ENCODE data around the gene PSTK.

PSTK gene

DNA sequence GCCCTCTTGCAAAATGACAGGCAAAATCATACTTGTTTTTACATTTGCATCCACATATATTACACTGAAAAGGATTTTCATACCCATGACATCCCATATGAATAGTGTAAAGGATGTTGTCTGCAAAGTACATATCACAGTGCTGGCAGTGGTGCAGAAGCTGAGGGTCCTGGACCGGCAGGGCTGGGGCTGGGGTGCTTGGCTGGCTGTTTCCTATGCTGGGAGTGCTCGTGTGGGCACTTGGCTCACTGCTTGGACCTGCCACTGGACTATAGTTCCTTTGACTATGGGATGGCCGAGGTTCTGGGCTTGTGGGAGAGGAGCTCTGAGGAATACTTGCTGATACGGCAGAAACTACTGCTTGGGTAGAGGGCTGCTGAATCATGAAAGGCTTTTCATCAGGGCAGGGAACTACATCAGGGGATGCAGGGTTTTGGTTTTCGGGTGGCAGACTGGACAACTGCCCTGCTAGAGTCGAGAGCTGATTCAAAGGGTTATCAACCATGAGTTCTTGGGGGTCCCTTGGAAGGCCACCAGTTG, 13.7 kb downstream of the PSTK start:
- H3K27me3 ChIP-seq (ENCODE audit: low read depth, low read length), result no peaks in the 10 kb centered on the region
- no peak overlapping the region for H3K27ac ChIP-seq (ENCODE audit: low read length)
- H3K4me3 ChIP-seq (ENCODE audit: low read depth in 1 of 2, low read length in 2 of 2), result no peak overlapping the region
- no peaks in the 10 kb centered on the region for H3K9me3 ChIP-seq (ENCODE audit: control insufficient read depth in 1 of 2, low read length in 2 of 2)
- H3K36me3 ChIP-seq (ENCODE audit: control insufficient read depth in 1 of 2, insufficient read depth in 2 of 2, low read length in 2 of 2), result peaks cover 23 to 42% of the 10 kb centered on the region in 2 donors
- peaks cover 0 to under 1% of the 10 kb centered on the region in 2 donors for H3K4me1 ChIP-seq (ENCODE audit: control insufficient read depth in 1 of 2, insufficient read depth in 2 of 2, low read length in 2 of 2)

DNA sequence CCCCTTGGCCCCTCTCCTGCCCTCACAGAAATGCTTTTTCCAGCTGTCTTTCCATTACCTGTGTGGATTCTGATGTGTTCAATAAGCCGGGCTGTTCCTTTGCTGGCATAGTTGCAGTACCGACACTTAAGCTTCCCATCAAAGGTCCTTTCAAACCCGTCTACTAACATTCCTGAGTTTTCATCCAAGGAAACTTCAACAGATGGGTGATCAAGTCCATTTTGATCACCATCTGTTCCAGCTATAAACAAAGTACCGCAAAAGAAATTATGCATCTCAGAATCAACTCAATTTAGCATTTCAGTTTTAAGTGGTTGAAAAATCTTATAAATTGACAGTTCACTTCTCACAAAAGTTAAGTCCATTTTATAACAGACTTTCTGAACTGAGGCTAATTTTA, 15.7 kb downstream of the PSTK start:
- Histone ChIP-seq H3K36me3 (ENCODE audit: control insufficient read depth in 1 of 2, insufficient read depth in 2 of 2, low read length in 2 of 2) (peaks cover 23 to 42% of the 10 kb centered on the region in 2 donors), H3K4me3 (ENCODE audit: low read depth in 1 of 2, low read length in 2 of 2) (no peak overlapping the region), H3K4me1 (ENCODE audit: control insufficient read depth in 1 of 2, insufficient read depth in 2 of 2, low read length in 2 of 2) (peaks cover 0 to 16% of the 10 kb centered on the region in 2 donors), H3K27ac (ENCODE audit: low read length) (no peak overlapping the region), H3K9me3 (ENCODE audit: control insufficient read depth in 1 of 2, low read length in 2 of 2) (no peaks in the 10 kb centered on the region), H3K27me3 (ENCODE audit: low read depth, low read length) (no peaks in the 10 kb centered on the region)

DNA sequence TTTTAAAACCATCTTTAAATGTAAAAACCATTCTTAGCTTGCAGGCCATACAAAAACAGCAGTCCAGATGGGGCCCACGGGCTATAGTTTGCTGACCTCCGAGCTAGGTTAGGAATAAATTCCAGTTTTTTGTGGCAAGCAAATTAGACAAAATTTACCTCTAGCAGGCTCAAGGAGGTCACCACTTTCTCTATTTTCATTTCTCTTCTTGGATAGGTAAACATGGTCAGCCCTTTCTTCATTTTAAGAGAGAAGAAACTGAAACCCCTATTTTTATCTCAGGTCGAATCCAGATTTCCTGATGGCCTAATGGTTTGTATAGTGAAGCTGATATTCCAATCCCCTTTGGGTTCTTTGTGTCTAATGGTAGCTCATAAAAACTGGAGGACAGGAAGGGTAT, 17.7 kb downstream of the PSTK start:
- H3K27me3 ChIP-seq (ENCODE audit: low read depth, low read length), result no peaks in the 10 kb centered on the region
- H3K4me1 ChIP-seq (ENCODE audit: control insufficient read depth in 1 of 2, insufficient read depth in 2 of 2, low read length in 2 of 2), result peaks cover 0 to 16% of the 10 kb centered on the region in 2 donors
- peaks cover 17 to 32% of the 10 kb centered on the region in 2 donors for H3K36me3 ChIP-seq (ENCODE audit: control insufficient read depth in 1 of 2, insufficient read depth in 2 of 2, low read length in 2 of 2)
- no peak overlapping the region for H3K27ac ChIP-seq (ENCODE audit: low read length)
- no peaks in the 10 kb centered on the region for H3K9me3 ChIP-seq (ENCODE audit: control insufficient read depth in 1 of 2, low read length in 2 of 2)
- no peak overlapping the region for H3K4me3 ChIP-seq (ENCODE audit: low read depth in 1 of 2, low read length in 2 of 2)

DNA sequence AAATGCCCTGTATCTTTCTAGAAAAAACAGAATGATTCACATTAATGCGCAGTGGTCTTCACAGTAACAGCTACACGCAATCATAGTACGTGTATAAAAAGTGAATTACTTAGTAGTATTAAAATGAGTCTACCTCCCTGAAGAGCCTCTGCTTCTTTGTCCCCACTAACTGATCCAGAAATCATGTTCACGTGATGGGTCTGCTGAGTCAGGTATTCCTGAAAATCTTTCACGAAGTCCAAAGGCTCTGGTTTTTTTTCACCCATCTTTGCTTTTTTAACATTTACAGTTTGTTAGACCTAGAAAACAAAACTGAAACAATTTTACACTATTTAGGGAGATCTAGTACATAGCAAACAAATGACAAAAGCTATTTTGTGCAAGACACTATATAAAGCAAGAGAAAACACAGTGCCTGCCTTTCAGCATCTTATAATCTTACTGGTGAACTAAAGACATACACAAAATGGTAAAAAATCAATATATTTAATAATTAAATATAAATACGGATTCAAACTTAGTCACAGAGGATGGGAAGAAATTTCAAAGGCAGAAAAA, 18.2 kb downstream of the PSTK start:
- Histone ChIP-seq H3K27me3 (ENCODE audit: low read depth, low read length) (no peaks in the 10 kb centered on the region), H3K36me3 (ENCODE audit: control insufficient read depth in 1 of 2, insufficient read depth in 2 of 2, low read length in 2 of 2) (peaks cover 17 to 32% of the 10 kb centered on the region in 2 donors), H3K4me3 (ENCODE audit: low read depth in 1 of 2, low read length in 2 of 2) (no peak overlapping the region), H3K4me1 (ENCODE audit: control insufficient read depth in 1 of 2, insufficient read depth in 2 of 2, low read length in 2 of 2) (peaks cover 0 to 16% of the 10 kb centered on the region in 2 donors), H3K9me3 (ENCODE audit: control insufficient read depth in 1 of 2, low read length in 2 of 2) (no peaks in the 10 kb centered on the region), H3K27ac (ENCODE audit: low read length) (no peak overlapping the region)

DNA sequence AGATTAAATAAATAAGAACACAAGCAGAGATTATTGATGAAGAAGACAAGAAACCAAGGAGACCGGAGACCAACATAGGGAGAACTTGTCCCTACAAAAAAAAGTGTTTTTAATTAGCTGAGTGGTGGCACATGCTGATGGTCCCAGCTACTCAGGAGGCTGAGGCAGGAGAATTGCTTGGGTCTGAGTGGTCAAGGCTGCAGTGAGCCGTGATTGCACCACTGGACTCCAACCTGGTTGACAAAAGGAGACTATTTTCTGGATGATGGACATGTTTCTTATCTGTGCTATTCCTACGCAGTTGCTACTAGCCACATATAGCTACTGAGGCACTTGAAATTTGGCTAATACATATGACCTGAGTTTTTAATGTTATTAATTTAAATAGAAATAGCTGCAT, 18.7 kb downstream of the PSTK start:
- Histone ChIP-seq H3K9me3 (ENCODE audit: control insufficient read depth in 1 of 2, low read length in 2 of 2) (no peaks in the 10 kb centered on the region), H3K4me1 (ENCODE audit: control insufficient read depth in 1 of 2, insufficient read depth in 2 of 2, low read length in 2 of 2) (peaks cover 0 to 19% of the 10 kb centered on the region in 2 donors), H3K27me3 (ENCODE audit: low read depth, low read length) (no peaks in the 10 kb centered on the region), H3K4me3 (ENCODE audit: low read depth in 1 of 2, low read length in 2 of 2) (no peak overlapping the region), H3K27ac (ENCODE audit: low read length) (no peak overlapping the region), H3K36me3 (ENCODE audit: control insufficient read depth in 1 of 2, insufficient read depth in 2 of 2, low read length in 2 of 2) (peaks cover 13 to 28% of the 10 kb centered on the region in 2 donors)

DNA sequence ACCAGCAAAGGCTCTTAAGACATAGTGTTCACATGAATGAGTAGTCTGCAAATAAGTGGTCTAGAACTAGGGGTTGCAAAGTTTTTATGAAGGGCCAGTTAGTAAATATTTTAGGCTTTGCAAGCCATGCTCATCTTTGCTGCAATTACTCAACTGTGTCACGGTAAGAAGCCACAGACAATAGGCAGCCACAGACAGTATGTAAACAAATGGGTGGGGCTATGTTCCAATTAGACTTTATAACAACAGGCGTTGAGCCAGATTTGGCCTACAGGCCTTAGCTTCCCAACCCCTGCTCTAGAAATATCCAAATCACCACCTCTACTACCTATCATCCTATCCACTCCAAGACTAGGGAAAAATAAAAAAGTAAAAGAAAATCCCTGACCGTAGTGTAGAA, 19.1 kb downstream of the PSTK start:
- Histone ChIP-seq H3K4me1 (ENCODE audit: control insufficient read depth in 1 of 2, insufficient read depth in 2 of 2, low read length in 2 of 2) (peaks cover 0 to 23% of the 10 kb centered on the region in 2 donors), H3K4me3 (ENCODE audit: low read depth in 1 of 2, low read length in 2 of 2) (no peak overlapping the region), H3K27me3 (ENCODE audit: low read depth, low read length) (no peaks in the 10 kb centered on the region), H3K27ac (ENCODE audit: low read length) (no peak overlapping the region), H3K9me3 (ENCODE audit: control insufficient read depth in 1 of 2, low read length in 2 of 2) (no peaks in the 10 kb centered on the region), H3K36me3 (ENCODE audit: control insufficient read depth in 1 of 2, insufficient read depth in 2 of 2, low read length in 2 of 2) (peaks cover 9 to 24% of the 10 kb centered on the region in 2 donors)

DNA sequence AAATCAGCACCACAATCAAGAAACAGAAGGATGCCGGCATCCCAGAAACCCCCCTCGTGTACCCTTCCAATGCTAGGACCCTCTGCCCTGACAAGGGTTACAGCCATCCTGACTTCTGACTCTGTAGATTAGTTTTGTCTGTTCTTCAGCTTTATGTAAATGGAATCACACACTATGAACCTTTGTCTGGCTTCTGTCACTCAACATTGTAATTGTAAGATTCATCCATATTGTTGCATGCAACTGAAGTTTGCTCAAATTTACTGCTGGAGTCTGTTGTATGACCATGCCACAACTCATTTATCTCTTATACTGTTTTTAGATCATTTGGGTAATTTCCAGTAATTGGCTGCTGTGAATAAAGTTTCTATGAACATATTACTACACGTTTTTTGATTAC, 20.0 kb downstream of the PSTK start:
- H3K36me3 ChIP-seq (ENCODE audit: control insufficient read depth in 1 of 2, insufficient read depth in 2 of 2, low read length in 2 of 2), result peaks cover 3 to 16% of the 10 kb centered on the region in 2 donors
- H3K27ac ChIP-seq (ENCODE audit: low read length), result no peak overlapping the region
- H3K4me1 ChIP-seq (ENCODE audit: control insufficient read depth in 1 of 2, insufficient read depth in 2 of 2, low read length in 2 of 2), result peaks cover 0 to 28% of the 10 kb centered on the region in 2 donors
- H3K9me3 ChIP-seq (ENCODE audit: control insufficient read depth in 1 of 2, low read length in 2 of 2), result no peaks in the 10 kb centered on the region
- H3K4me3 ChIP-seq (ENCODE audit: low read depth in 1 of 2, low read length in 2 of 2), result no peak overlapping the region
- no peaks in the 10 kb centered on the region for H3K27me3 ChIP-seq (ENCODE audit: low read depth, low read length)

DNA sequence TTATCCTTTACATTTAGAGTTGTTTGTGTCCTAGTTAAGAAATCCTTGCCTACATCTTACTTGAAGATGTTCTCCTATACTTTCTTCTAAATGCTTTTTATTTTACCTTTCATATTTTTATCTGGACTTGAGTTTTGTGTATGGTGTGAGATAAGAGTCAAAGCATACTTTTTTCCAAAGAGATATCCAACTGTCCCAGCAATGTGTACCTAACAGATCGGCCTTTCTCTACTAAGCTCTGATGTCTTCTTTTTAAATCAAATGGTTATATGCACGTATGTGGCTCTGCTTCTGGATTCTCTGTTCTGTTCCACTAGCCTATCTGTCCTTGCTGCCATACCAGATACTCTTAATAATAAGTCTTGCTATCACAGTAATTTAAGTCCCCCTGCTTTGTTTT, 21.2 kb downstream of the PSTK start:
- Histone ChIP-seq H3K9me3 (ENCODE audit: control insufficient read depth in 1 of 2, low read length in 2 of 2) (no peaks in the 10 kb centered on the region), H3K4me3 (ENCODE audit: low read depth in 1 of 2, low read length in 2 of 2) (no peak overlapping the region), H3K36me3 (ENCODE audit: control insufficient read depth in 1 of 2, insufficient read depth in 2 of 2, low read length in 2 of 2) (peaks cover 0 to 4% of the 10 kb centered on the region in 2 donors), H3K27ac (ENCODE audit: low read length) (no peak overlapping the region), H3K4me1 (ENCODE audit: control insufficient read depth in 1 of 2, insufficient read depth in 2 of 2, low read length in 2 of 2) (peaks cover 0 to 36% of the 10 kb centered on the region in 2 donors), H3K27me3 (ENCODE audit: low read depth, low read length) (no peaks in the 10 kb centered on the region)

DNA sequence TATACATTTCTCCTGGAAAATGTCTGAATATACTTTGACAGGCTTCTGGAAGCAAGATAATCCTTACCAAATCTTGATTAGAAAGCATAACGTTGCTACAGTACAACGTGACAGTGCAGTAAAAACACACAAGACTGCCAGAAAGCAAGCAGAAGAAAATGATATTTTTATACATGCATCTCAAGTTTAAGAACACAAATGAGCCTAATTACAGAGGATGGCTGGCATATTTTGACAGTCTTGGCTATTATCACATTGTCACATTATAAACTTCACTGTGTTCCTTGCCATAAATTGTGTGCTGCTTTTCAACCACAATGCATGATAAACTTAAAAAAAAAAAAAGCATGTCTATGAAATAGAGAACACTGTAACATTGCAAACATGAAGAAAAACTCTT, 24.1 kb downstream of the PSTK start:
- no peaks in the 10 kb centered on the region for H3K27me3 ChIP-seq (ENCODE audit: low read depth, low read length)
- no peaks in the 10 kb centered on the region for H3K36me3 ChIP-seq (ENCODE audit: control insufficient read depth in 1 of 2, insufficient read depth in 2 of 2, low read length in 2 of 2)
- no peaks in the 10 kb centered on the region for H3K9me3 ChIP-seq (ENCODE audit: control insufficient read depth in 1 of 2, low read length in 2 of 2)
- H3K4me3 ChIP-seq (ENCODE audit: low read depth in 1 of 2, low read length in 2 of 2), result no peak overlapping the region
- H3K4me1 ChIP-seq (ENCODE audit: control insufficient read depth in 1 of 2, insufficient read depth in 2 of 2, low read length in 2 of 2), result peaks cover 8 to 48% of the 10 kb centered on the region in 2 donors
- H3K27ac ChIP-seq (ENCODE audit: low read length), result no peak overlapping the region

DNA sequence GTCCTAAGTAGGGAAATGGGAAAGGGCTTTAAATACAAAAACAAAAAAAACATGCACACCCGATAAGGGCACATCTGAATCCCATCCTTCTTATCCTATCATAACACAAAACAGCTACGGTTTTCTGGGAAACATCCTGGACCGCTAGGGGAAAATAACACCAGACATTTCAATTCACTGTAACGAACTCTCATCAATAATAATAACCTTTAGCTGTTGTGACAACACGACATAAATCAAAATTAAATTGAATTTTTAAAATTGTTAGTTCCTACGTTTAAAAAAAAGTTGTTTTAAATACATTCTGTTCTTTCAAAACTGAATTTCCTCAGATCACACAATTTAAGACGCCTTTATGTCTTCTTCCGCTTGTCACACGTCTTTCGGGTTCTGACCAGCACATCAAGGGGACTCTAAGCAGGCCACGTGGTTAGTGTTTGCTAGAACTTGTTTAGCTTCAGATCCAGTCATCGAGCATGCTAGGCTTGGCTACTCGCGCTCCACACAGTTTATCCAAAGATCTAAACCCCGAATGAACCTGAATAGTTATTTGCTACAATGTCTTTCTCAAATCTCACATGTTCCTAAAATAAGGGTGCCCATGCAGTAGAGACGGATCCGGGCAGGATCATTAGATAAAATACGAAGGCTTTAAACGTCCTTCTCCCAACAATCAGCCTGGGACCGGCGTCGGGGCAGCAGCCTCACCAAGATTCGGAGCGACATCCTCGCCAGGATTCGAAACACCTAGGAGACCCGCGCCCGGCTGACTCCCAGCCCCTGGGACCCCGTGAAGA, 27.6 kb downstream of the PSTK start:
- H3K4me3 ChIP-seq (ENCODE audit: low read depth in 1 of 2, low read length in 2 of 2), result peak overlapping the region; percentile 83 to 87
- peak overlapping the region; percentile 68 for H3K27ac ChIP-seq (ENCODE audit: low read length)
- H3K4me1 ChIP-seq (ENCODE audit: control insufficient read depth in 1 of 2, insufficient read depth in 2 of 2, low read length in 2 of 2), result peaks cover 8 to 49% of the 10 kb centered on the region in 2 donors
- H3K27me3 ChIP-seq (ENCODE audit: low read depth, low read length), result no peaks in the 10 kb centered on the region
- H3K9me3 ChIP-seq (ENCODE audit: control insufficient read depth in 1 of 2, low read length in 2 of 2), result no peaks in the 10 kb centered on the region
- no peaks in the 10 kb centered on the region for H3K36me3 ChIP-seq (ENCODE audit: control insufficient read depth in 1 of 2, insufficient read depth in 2 of 2, low read length in 2 of 2)

DNA sequence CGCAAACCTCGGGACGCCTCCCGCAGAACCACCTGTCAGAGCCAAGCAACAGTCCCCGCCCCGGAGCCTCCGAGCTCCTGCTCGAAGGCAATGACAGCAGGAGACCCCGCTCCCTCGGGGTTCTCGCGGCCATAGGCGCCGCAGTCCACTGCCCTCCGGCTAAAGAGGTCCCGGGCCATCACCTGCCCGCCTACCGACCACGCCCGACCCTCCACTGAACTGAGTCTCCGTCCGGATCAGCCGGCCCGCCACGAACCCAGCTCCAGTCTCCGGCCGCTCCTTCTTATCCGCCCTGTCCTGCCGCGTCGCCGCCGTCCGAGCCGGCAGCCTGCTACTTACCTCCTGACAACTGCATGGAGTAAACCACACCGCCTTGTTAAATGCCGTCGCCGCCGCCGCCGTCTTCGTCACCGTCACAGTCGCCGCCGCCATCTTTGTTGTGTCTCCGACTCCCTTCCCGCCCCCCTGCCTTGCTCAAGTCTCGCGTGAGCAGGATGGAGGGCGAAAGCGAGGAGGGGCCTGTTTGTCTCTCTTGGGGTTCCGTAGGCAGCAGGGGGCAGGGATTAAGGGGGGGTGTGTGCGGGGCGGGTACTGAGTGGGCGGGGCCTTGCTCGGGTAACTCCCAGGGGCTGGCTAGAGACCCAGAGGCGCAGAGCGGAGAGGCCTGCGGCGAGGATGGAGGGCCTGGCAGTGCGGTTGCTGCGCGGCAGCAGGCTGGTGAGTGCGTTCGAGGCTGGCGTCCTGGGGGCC, 28.3 kb downstream of the PSTK start, which contains the start of the genes ACADSB and IKZF5:
Gene ACADSB (plus strand): TSS at position 652 of the 750 bp plus-strand sequence. CDS start 24 bp downstream, at position 676.
Gene IKZF5 (minus strand): TSS at position 441 of the 750 bp plus-strand sequence. CDS start 10,170 bp downstream, outside the sequence.
- Histone ChIP-seq H3K27me3 (ENCODE audit: low read depth, low read length) (no peaks in the 10 kb centered on the region), H3K9me3 (ENCODE audit: control insufficient read depth in 1 of 2, low read length in 2 of 2) (no peaks in the 10 kb centered on the region), H3K36me3 (ENCODE audit: control insufficient read depth in 1 of 2, insufficient read depth in 2 of 2, low read length in 2 of 2) (no peaks in the 10 kb centered on the region), H3K4me3 (ENCODE audit: low read depth in 1 of 2, low read length in 2 of 2) (peak within 1 kb of the TSS; percentile 83 to 87), H3K27ac (ENCODE audit: low read length) (peak within 1 kb of the TSS; percentile 68), H3K4me1 (ENCODE audit: control insufficient read depth in 1 of 2, insufficient read depth in 2 of 2, low read length in 2 of 2) (peaks cover 8 to 49% of the 10 kb centered on the region in 2 donors)

Data from muscle layer of duodenum (tissue), 2 donors.